Cerebellar nuclear complex (tissue), 1 donor: ENCODE data around the gene HLA-DQA2.
"Not testable (repeated sequence)": the region's sequence is repeated elsewhere in the genome, so short reads cannot be mapped to it uniquely, and the experiment has no call there.

Experiments
- DNase-seq, 2 experiments: peaks; one replicate each; lab custom pipeline; 2025; lab: John Stamatoyannopoulos, UW

The HLA-DQA2 gene

DNA sequence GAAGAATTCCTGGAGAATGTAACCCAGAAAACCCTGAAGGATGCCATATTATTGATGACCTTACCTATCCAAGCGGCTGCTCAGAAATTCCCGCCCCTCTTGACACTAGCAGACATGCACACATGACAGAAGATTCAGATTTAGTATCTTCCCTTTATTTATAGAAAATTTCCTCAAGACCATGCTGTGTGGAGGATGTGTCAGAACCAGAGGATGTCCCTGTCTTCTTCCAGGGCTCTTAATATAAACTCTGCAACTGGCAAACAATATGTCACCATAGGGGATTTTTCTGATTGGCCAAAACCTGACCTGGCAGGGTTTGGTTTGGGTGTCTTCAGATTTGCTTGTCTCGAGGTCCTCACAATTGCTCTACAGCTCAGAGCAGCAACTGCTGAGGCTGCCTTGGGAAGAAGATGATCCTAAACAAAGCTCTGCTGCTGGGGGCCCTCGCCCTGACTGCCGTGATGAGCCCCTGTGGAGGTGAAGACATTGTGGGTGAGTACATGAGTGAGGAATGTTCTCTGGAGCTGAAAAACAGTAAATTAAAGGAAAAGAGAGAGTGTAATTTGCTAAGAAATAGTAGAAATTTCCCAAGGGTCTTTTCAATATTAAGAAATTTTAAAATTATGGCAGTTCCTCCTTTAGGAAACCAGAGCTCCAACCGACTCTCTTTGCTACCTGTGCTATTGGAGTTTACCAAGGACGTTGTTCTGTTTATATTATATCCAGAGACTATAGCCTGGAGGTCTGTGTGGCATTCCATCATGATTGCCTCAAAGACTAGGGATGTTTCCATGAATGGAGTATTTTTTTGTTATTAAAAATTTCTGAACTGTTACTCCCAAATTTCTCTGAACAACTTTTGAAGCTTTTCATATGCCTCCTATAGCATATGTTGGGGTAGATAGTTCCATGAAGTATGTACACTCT is at the start of gene HLA-DQA2:
HLA-DQA2 (plus strand) TSS at position 361 of the 930 bp plus-strand sequence; CDS start at position 414, 53 bp downstream.
- DNase-seq: no peak

DNA sequence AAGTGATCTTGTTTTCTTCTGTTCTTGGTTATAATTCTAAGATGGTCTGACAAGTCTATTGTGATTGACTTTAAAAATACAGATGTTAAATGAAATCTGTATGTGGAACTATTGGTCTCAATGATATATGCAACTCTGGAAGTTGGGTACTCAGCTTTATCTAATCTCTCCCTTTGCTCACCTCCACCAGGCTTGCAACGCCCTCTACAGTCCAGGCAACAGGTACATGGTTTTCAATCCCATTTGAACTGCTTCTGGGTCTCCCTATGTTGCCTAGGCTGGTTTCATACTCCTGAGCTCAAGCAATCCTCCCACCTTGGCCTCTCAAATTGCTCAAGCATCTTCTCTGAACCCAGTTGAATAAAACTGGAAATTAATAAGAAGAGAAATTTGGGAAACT is 49.2 kb upstream of the HLA-DQA2 start:
- no peak for DNase-seq

DNA sequence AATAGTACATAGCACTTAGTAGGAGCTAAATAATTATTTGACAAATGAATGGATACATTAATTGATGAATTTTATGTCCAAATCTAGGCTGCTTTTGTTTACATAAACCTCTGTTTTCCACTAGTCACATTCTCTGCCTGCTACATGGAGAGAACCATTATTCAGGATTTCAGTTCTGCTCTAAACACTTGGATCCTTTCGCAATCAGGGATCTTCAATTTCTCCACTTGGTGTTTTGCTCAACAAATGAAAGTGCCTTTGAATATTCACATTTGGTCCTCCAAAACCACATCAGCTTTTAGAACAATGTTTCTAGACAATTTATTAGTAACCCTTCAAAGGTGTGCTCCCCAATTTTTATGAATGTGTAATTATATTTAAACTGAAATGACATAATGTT is 44.2 kb upstream of the HLA-DQA2 start:
- no peak for DNase-seq

DNA sequence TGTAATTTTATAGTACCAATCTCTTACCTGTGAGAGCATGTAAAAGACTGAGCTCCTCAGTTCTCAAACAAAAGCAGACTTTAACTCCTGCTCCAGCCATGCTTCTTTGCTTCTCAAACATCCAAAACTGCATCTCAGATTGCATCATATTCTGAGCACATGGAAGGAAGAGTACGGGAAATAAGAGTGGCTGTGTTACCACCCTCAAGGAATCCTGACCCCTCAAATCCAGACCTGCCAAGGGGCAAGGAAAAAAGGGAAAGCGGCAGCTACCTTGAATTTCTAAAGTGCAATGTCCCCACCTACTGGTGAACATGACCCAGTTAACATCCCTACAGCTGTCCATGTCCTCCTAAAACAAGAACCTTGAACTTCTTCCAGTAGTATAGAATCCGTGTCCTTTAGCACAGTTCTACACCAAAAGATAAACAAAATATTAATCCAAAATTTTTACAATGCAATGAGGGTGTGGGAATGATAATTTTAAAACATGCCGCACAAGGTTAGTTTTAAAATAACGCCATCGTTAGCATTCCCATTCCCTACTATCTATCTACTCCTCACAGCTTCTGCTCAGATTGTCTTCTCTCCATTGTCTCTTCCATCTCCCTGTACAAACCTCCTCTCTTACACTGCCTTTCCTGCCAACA is 40.7 kb upstream of the HLA-DQA2 start:
- DNase-seq: peak in 1 of 2 experiments; percentile 10

DNA sequence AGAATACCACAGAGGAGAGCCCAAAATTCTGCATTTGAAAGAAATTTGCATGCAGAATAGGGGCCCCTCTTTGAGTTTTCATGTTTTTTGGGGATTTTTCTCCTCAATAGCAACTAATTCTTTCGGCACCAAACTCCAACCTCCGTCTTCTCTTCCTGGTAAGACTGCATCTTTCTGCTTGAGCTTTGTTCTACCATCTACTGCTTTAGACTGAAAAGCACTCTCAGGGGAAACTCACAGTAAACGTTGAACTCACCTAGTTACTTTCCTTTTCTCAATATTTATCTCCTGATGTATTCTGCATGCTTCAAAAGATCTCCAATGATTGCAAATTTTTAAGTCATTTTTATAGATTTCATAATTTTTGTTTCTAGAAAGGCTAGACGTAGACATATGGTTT is 37.8 kb upstream of the HLA-DQA2 start:
- DNase-seq: no peak

DNA sequence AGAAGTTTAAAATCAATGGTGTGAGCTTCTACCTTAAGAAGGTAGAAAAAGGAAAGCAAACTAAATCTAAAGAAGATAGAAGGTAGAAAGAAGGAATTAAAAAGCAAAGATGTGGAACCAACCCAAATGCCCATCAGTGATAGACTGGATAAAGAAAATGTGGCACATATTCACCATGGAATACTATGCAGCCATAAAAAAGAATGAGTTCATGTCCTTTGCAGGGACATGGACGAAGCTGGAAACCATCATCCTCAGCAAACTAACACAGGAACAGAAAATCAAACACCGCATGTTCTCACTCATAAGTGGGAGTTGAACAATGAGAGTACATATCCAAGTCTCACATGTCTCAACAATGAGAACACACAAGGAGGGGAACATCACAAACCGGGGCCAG is 36.0 kb upstream of the HLA-DQA2 start:
- not testable (repeated sequence) for DNase-seq

DNA sequence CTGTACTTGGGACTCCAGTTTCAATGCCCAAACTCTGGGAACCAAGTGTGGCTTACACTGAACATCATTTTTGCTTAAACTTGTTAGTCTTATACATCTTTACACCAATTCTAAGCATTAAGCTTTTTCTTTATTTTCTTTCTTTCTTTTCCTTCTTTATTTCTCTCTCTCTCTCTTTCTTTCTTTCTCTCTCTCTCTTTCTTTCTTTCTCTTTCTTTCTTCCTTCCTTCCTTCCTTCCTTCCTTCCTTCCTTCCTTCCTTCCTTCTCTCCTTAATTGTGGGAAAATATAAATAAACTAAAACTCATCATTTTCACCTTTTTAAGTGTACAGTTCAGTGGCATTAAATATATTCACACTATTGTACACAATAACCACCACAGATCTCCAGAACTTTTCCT is 31.6 kb upstream of the HLA-DQA2 start:
- no peak for DNase-seq

DNA sequence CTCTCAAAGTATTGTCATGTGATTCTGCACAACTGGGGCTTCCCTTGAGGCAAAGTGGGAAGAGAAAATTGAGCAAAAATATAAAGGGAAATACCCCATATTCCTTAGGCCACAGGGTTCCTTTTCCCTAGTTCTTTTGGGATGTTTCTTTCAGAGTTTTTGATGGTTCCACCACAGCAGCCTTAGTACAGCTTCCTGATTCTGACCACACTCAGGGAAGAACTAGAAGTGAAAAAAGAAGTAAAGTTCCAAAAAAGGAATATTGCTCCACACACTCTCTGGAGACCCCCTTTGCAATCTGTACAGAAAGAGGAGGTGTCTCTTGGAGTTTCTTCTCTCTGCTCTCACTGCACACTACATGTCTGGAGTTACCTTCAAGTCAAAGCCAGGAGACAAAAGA is 27.9 kb upstream of the HLA-DQA2 start:
- no peak for DNase-seq

DNA sequence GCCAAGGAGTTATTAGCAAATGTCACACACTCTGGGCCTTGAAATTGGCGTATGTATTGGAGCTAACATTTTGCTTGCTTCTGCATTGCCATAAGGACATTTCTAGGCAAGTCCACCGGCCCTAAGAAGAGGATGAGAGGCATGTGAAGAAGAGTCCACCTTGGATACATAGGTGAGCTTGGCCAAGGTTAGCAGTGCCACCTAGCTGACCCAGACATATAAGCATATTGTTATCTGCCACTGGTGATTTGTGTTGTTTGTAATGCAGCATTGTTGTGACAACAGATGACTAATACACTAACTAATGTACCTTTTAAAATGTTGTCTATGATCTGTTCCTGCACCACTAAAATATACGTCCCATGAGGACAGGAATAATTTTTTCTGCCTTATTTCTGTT is 24.8 kb upstream of the HLA-DQA2 start:
- DNase-seq: no peak

DNA sequence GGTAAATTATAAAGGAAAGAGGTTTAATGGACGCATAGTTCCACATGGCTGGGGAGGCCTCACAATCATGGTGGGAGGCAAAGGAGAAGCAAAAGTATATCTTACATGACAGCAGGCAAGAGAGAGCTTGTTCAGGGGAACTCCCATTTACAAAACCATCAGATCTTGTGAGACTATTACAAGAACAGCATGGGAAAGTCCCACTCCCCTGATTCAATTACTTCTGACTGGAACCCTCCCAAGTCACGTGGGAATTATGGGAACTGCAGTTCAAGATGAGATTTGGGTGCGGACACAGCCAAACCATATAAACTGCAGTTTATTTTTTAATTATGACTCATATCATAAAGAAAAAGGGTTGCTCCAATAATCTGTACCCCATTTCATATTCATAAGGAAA is 22.3 kb upstream of the HLA-DQA2 start:
- DNase-seq: no peak

DNA sequence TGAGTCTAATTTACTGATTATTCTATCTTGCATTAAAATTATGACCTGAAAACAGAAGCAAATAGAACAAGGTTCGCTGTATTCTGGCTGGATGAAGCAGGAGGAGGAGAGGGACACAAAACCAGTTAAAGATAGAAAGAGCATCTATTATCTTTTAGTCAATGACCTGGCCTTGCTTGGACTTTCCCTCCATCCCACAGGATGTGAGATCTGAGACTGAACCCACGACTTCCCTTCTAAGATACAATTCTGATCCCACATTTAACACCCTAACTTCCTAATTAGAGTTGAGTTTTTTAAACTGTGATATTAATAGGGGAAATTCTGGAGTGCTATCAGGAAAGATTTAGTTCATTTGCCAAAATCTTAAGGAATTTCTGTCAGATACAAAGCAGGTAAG is 3.1 kb upstream of the HLA-DQA2 start:
- no peak for DNase-seq

DNA sequence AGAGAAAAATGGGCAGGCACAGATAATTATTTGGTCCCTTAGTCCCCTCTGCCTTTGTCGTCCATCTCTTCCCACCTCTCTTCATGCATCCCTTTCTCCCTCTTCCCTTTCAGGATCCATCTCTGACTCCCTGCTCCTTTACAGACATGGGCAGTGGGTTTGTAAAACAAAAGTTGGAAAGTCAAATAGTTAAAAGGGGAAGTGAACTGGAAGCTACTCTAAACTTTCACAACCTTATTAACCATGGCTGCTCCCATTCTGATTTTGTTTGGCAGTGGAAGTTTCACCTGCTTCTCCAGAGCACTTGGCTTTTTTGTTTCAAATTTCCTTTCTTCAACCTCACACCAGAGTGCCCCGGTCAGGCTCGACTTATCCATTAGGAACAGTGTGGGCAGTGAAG is 1.2 kb downstream of the HLA-DQA2 start:
- no peak for DNase-seq

DNA sequence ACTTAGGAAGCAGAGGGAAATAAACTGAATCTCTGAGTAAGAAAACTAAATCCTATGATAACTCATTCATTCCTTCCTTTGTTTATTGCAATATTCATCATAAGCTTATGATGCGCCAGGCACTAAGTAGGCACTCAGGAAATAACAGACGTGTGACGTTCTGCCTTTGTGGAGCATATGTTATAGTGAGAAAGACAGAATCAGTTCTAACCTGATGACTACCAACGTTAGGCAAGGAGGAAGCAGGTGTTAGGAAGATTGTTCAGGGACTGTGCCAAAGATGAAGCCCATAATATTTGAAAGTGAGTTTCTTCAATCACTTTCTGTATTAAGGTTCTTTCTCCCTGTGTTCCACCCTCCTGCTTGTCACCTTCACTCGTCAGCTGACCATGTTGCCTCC is 3.6 kb downstream of the HLA-DQA2 start:
- no peak for DNase-seq

DNA sequence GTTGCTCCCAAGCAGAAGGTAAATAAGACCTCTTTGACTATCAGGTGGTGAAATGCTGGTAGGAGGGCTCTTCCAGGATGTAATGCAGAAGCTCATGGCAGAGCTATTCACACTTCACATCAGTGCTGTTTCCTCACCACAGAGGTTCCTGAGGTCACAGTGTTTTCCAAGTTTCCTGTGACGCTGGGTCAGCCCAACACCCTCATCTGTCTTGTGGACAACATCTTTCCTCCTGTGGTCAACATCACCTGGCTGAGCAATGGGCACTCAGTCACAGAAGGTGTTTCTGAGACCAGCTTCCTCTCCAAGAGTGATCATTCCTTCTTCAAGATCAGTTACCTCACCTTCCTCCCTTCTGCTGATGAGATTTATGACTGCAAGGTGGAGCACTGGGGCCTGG is 4.5 kb downstream of the HLA-DQA2 start:
- not testable (repeated sequence) for DNase-seq

DNA sequence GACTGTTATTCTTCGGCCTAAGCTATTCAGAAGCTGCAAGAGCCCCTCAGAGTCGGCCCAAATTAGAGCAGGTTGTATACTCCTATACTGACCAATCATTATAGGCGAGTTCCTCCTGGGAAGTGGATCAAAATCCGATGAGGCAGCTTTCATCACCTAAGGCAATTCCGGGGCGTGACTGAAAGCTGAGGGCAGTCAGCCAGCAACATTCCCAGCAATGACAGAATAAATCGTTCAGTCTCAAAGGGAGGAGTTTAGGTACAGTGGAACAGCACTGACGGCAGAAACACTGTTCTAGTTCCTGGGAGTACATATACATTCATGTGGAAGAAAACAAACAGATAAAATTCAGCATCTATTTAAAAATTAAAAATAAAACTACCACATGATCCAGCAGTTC is 11.4 kb downstream of the HLA-DQA2 start:
- DNase-seq: no peak

DNA sequence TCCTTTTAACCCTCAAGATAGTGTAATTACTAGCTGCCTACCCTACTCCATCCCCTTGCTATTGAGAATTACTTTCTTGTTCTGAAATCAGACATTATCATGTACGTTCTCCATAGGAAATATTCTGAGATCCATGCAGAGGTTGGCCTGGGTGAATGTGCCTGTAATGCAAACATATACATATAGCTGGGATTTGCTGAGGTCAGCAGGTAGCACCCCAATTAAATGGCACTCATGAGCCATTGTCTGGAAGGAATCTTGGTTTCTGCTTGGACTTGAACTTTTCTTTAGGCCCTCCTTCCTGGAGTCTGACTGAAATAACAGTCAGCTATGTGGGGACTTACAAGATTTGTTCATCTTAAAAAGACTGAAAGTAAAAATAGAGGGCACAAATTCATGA is 18.5 kb downstream of the HLA-DQA2 start:
- no peak for DNase-seq

DNA sequence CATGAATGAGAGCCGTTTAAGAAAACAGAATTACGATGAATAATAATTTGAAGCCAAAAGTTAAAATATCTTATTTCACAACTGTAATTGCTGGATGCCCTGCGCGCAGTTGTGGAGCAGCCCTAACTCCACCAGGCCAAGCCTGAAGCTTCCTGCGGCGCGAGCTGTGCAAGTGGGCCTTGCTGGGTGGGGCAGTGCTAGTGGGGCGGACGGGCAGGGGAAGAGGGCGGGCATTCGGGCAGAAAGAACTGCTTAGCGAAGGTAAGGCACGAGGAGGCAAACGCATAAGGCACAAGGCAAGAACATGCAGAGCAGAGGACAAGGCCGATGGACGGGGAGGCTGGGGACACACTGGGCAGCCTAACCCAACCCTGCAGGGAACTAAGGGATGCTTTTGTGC is 19.9 kb downstream of the HLA-DQA2 start:
- DNase-seq: no peak

DNA sequence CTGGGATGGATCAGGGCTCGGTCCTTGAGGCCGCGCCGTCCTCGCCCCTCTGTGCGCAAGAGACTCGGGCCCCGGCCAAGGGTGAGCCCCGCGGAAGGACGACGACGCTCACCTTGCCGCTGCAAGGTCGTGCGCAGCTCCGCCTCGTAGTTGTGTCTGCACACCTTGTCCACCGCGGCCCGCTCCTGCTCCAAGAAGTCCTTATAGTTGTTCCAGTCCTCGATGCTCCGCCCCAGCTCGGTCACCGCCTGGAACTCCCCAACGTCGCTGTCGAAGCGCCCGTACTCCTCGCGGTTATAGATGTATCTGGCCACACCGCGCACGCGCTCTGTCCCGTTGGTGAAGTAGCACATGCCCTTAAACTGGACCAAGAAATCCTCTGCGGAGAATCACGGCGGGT is 20.4 kb downstream of the HLA-DQA2 start:
- no peak for DNase-seq

DNA sequence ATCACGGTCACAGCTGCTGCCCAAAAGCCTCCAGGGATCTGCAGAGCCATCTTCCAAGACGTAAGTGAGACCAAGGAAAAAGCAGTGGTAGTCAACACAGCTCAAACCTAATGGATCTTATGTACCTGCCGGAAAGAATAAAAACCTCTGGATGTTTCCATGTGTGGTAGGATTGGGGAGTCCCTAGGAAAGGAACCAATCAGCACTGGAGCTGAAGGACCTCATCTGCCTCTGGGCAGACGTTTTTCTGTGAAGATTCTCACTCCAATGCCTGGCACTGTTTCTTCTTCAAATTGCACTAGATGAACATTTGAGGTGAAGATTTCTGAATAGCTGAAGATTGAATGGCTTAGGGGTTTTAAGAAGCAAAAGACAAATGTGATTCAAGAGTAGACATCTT is 22.2 kb downstream of the HLA-DQA2 start, which contains the start of gene HLA-DQB2:
HLA-DQB2 (minus strand) TSS at position 112 of the 400 bp plus-strand sequence; CDS start at position 50, 62 bp downstream.
- no peak for DNase-seq

DNA sequence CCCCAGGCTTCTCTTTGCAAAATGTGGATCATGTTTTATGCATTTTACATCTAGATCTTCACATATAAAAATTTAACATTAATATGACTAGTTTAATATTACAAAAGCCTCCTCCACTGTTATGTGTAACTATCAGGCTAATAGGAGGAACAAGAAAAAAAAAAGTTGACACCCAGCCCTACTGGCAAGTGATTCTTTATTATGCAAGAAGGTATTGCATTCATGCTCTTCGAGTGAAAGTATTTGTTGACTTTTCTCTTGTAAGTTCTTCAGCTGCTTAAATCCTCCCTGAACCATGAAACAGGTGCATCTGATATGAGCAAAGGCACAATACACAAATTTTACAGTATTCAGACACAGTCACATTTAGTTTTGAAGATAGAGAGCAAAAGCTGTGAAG is 22.9 kb downstream of the HLA-DQA2 start:
- DNase-seq: no peak

DNA sequence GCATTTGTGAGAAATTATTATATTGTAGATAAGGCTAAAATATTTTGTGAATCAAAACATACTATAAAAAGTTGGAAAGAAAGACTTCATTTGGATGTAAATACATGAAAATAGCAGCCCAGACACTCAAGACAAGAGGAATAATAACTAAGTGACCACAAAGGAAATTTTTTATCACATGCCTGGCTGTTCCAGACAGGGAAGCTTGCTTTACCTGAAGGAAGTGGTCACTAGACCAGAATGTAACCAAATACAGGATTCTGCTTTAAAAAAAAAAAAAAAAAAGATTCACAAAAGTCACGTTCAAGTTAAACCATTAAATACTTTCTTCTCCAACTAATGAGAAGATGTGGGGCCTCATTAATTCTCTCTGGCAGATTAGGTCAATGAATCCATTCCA is 31.5 kb downstream of the HLA-DQA2 start:
- DNase-seq: no peak

DNA sequence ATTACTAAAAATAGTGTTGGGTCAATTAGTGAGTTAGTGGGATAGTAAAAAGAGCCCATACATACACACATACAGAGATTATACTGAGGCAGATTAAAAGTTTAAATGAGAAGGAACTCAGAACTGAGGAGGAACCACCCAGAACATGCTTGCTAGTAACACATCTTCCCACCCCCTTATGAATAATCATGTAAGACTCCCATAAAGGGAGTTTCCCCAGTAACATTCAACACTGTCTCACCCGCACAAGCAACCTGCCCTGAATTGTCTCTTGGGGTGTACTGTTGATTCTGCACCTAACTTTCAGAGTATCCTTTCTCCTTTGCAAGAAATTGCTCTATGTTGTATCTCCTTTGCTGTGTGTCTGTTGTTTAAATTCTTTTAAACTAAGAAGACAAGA is 33.2 kb downstream of the HLA-DQA2 start:
- DNase-seq: no peak

DNA sequence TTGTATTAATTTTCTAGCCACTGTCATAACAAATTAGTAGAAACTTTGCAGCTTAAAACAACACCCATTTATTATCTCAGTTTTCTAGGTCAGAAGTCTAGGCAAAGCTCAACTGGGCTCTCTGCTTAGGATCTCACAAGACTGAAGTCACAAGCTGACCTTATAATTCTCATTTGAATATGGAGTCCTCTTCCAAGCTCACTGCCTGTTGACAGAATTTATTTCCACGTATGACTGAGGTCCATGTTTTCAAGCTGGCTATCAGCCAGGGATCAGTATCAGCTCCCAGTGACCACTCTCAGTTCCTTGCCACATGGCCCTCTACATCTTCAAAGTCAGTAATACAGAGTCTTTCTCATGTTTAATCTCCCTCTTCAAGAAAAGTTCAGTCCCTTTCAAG is 33.9 kb downstream of the HLA-DQA2 start:
- no peak for DNase-seq
